NB4 (cell line): ENCODE data around the gene CTIF.

Experiments
- DNase-seq: peaks from one replicate; pipeline ENCODE4 v3.0.0; 2010; ENCODE audit warnings: low read depth
- H3K4me3 ChIP-seq: one replicate; pipeline ENCODE4 v1.5.1; 2011; ENCODE audit warnings: mild to moderate bottlenecking, low read depth, low read length, moderate library complexity
- MYC ChIP-seq: IDR thresholded peaks from 2 replicates; pipeline ENCODE4 v1.6.1; 2011; ENCODE audit warnings: low read depth, low read length
- POLR2A ChIP-seq: IDR thresholded peaks from 2 replicates; pipeline ENCODE4 v1.6.1; 2011; ENCODE audit warnings: mild to moderate bottlenecking; ENCODE audit not compliant: insufficient read length; ENCODE audit errors: extremely low read depth
- TF ChIP-seq, protein P1 (sequence below): IDR thresholded peaks from 2 replicates; pipeline ENCODE4 v1.6.1; 2011; ENCODE audit warnings: low read depth, low read length
- TF ChIP-seq, protein P2 (sequence below): IDR thresholded peaks from one replicate; pipeline ENCODE4 v1.5.1; 2012; ENCODE audit warnings: low read depth, low read length

The CTIF gene

GRCh38 chr18:48554610-48555400 is 16.0 kb downstream of the CTIF start:
- no peak for DNase-seq
- TF ChIP-seq MYC: no peak
- no peak overlapping the region for H3K4me3 ChIP-seq

GRCh38 chr18:48555465-48555995 is 16.7 kb downstream of the CTIF start:
- H3K4me3 ChIP-seq: no peak overlapping the region
- no peak for TF ChIP-seq POLR2A
- no peak for DNase-seq

- DNase-seq: no peak
- TF ChIP-seq MYC: no peak
- TF ChIP-seq POLR2A: no peak
- TF ChIP-seq, protein P1, sequence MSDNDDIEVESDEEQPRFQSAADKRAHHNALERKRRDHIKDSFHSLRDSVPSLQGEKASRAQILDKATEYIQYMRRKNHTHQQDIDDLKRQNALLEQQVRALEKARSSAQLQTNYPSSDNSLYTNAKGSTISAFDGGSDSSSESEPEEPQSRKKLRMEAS: no peak
- TF ChIP-seq, protein P2, sequence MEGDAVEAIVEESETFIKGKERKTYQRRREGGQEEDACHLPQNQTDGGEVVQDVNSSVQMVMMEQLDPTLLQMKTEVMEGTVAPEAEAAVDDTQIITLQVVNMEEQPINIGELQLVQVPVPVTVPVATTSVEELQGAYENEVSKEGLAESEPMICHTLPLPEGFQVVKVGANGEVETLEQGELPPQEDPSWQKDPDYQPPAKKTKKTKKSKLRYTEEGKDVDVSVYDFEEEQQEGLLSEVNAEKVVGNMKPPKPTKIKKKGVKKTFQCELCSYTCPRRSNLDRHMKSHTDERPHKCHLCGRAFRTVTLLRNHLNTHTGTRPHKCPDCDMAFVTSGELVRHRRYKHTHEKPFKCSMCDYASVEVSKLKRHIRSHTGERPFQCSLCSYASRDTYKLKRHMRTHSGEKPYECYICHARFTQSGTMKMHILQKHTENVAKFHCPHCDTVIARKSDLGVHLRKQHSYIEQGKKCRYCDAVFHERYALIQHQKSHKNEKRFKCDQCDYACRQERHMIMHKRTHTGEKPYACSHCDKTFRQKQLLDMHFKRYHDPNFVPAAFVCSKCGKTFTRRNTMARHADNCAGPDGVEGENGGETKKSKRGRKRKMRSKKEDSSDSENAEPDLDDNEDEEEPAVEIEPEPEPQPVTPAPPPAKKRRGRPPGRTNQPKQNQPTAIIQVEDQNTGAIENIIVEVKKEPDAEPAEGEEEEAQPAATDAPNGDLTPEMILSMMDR: no peak
- no peak overlapping the region for H3K4me3 ChIP-seq
These were observed 18.9 kb downstream of the CTIF start for GRCh38 chr18:48557640-48558174.

GRCh38 chr18:48558248-48558647 is 19.4 kb downstream of the CTIF start:
- TF ChIP-seq POLR2A: no peak
- TF ChIP-seq, protein P2: no peak
- TF ChIP-seq MYC: no peak
- TF ChIP-seq, protein P1: no peak
- no peak for DNase-seq
- no peak overlapping the region for H3K4me3 ChIP-seq

DNA sequence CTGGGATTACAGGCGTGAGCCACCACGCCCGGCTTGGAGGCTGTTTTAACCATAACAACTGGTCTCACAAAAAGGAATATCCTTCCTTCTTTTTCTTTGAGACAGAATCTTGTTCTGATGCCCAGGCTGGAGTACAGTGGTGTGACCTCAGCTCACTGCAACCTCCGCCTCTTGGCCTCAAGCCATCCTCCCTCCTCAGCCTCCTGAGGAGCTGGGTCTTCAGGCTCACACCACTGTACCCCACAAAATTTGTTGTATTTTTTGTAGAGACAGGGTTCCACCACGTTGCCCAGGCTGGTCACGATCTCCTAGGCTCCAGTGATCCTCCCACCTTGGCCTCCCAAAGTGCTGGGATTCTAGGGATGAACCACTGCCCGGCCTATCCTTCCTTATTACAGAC is 21.7 kb downstream of the CTIF start:
- TF ChIP-seq, protein P2: no peak
- TF ChIP-seq, protein P1: no peak
- no peak overlapping the region for H3K4me3 ChIP-seq
- no peak for DNase-seq

- H3K4me3 ChIP-seq: no peak overlapping the region
- no peak for DNase-seq
- TF ChIP-seq, protein P2: no peak
These were observed 23.2 kb downstream of the CTIF start for GRCh38 chr18:48562075-48562474.

DNA sequence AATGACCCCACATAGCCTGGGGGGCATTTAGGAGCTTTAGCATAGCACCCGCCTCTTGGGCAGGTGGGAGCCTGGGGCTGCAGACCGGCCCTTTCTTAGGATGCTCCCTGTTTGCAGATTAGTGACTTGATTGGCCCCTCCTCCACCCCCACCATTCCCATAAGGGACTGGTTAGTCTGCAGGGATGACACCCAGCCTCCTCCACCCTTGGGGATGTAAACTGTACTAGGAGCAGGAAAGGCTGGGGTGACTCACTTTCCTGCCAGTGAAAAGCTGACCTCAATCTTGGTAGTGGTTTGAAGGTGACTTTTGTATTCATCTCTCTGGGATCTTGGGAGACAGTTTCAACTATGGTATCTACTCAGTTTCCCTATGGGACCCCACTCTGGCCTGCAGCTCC is 24.2 kb downstream of the CTIF start:
- no peak overlapping the region for H3K4me3 ChIP-seq
- TF ChIP-seq, protein P2: no peak
- TF ChIP-seq, protein P1: no peak
- no peak for TF ChIP-seq MYC
- TF ChIP-seq POLR2A: no peak
- DNase-seq: peak; percentile 77
